ENCODE data around the gene NTRK3. TPM values are rescaled to one million over a fixed set of nuclear protein-coding genes. Genes with fewer than 3 reads are reported as not detected.

NTRK3 gene
- total and polyA plus RNA-seq, 2 experiments from 2014 or later: not detected

- Histone ChIP-seq H3K4me2 (ENCODE audit: unreplicated experiment) (no peak overlapping the region), H2AFZ (no peak overlapping the region), H3K27me3 (replicated peaks; ENCODE audit: insufficient read depth) (no peaks in the 10 kb centered on the region), H3K4me3 (no peak overlapping the region), H3K9ac (no peak overlapping the region), H4K20me1 (ENCODE audit: insufficient read depth) (no peaks in the 10 kb centered on the region), H3K36me3 (ENCODE audit: low read depth) (no peaks in the 10 kb centered on the region), H3K79me2 (ENCODE audit: insufficient read depth) (no peaks in the 10 kb centered on the region), H3K9me3 (ENCODE audit: low read depth) (no peaks in the 10 kb centered on the region), H3K9me2 (ENCODE audit: insufficient read depth) (no peaks in the 10 kb centered on the region), H3K27ac (no peak overlapping the region), H3F3A (ENCODE audit: insufficient read depth) (no peaks in the 10 kb centered on the region), H3K4me1 (ENCODE audit: insufficient read depth) (no peaks in the 10 kb centered on the region)
- DNase-seq: no peak
- TF ChIP-seq EZH2 (IDR thresholded peaks at IDR 0.05; ENCODE audit: insufficient read depth, poor library complexity, severe bottlenecking) (no peak), EZH2phosphoT487 (IDR thresholded peaks at IDR 0.05; ENCODE audit: insufficient read depth, low read depth) (no peak)
- WGBS, 2 experiments (ENCODE audit: low coverage in 1 of 2, low lambda C conversion rate in 2 of 2, missing lambda C conversion rate in 2 of 2): 7 to 27% methylated on average over 2 of the region's 2 CpGs
- in situ Hi-C loops (cut with MboI): no loop called here
These were observed 252.8 kb downstream of the NTRK3 start for GRCh38 chr15:88003541-88004327.

GRCh38 chr15:88002706-88003105 is 253.8 kb downstream of the NTRK3 start:
- WGBS, 2 experiments (ENCODE audit: low coverage in 1 of 2, low lambda C conversion rate in 2 of 2, missing lambda C conversion rate in 2 of 2): 10% methylated on average over 4 of the region's 4 CpGs
- H3K9me3 ChIP-seq (ENCODE audit: low read depth): no peaks in the 10 kb centered on the region
- no peaks in the 10 kb centered on the region for H3K36me3 ChIP-seq (ENCODE audit: low read depth)
- H3F3A ChIP-seq (ENCODE audit: insufficient read depth): no peaks in the 10 kb centered on the region
- no peaks in the 10 kb centered on the region for H3K27me3 ChIP-seq (replicated peaks; ENCODE audit: insufficient read depth)
- H2AFZ ChIP-seq: no peak overlapping the region
- H3K79me2 ChIP-seq (ENCODE audit: insufficient read depth): no peaks in the 10 kb centered on the region
- no peaks in the 10 kb centered on the region for H3K9me2 ChIP-seq (ENCODE audit: insufficient read depth)
- TF ChIP-seq EZH2phosphoT487 (IDR thresholded peaks at IDR 0.05; ENCODE audit: insufficient read depth, low read depth): no peak
- TF ChIP-seq EZH2 (IDR thresholded peaks at IDR 0.05; ENCODE audit: insufficient read depth, poor library complexity, severe bottlenecking): no peak
- H3K4me2 ChIP-seq (ENCODE audit: unreplicated experiment): no peak overlapping the region
- no peak overlapping the region for H3K9ac ChIP-seq
- no peaks in the 10 kb centered on the region for H3K4me1 ChIP-seq (ENCODE audit: insufficient read depth)
- H3K4me3 ChIP-seq: no peak overlapping the region
- no peaks in the 10 kb centered on the region for H4K20me1 ChIP-seq (ENCODE audit: insufficient read depth)
- in situ Hi-C loops (cut with MboI): no loop called here
- no peak overlapping the region for H3K27ac ChIP-seq
- no peak for DNase-seq

GRCh38 chr15:87998630-87999029 is 257.9 kb downstream of the NTRK3 start:
- TF ChIP-seq EZH2phosphoT487 (IDR thresholded peaks at IDR 0.05; ENCODE audit: insufficient read depth, low read depth) (no peak), EZH2 (IDR thresholded peaks at IDR 0.05; ENCODE audit: insufficient read depth, poor library complexity, severe bottlenecking) (no peak)
- Histone ChIP-seq H3K4me1 (ENCODE audit: insufficient read depth) (no peaks in the 10 kb centered on the region), H3K4me2 (ENCODE audit: unreplicated experiment) (no peak overlapping the region), H3K4me3 (no peak overlapping the region), H2AFZ (no peak overlapping the region), H4K20me1 (ENCODE audit: insufficient read depth) (no peaks in the 10 kb centered on the region), H3K9me2 (ENCODE audit: insufficient read depth) (no peaks in the 10 kb centered on the region), H3K27ac (no peak overlapping the region), H3K36me3 (ENCODE audit: low read depth) (no peaks in the 10 kb centered on the region), H3K9ac (no peak overlapping the region), H3K9me3 (ENCODE audit: low read depth) (no peaks in the 10 kb centered on the region), H3K27me3 (replicated peaks; ENCODE audit: insufficient read depth) (no peaks in the 10 kb centered on the region), H3K79me2 (ENCODE audit: insufficient read depth) (no peaks in the 10 kb centered on the region), H3F3A (ENCODE audit: insufficient read depth) (no peaks in the 10 kb centered on the region)
- in situ Hi-C loops (cut with MboI): no loop called here
- DNase-seq: no peak

GRCh38 chr15:87986776-87987175 is 269.8 kb downstream of the NTRK3 start:
- in situ Hi-C loops (cut with MboI): no loop called here
- 61 to 77% methylated on average over 2 of the region's 2 CpGs for WGBS, 2 experiments (ENCODE audit: low coverage in 1 of 2, low lambda C conversion rate in 2 of 2, missing lambda C conversion rate in 2 of 2)
- TF ChIP-seq EZH2phosphoT487 (IDR thresholded peaks at IDR 0.05; ENCODE audit: insufficient read depth, low read depth): no peak
- TF ChIP-seq EZH2 (IDR thresholded peaks at IDR 0.05; ENCODE audit: insufficient read depth, poor library complexity, severe bottlenecking): no peak

More at GRCh38 chr15:87986776-87987175, 269.8 kb downstream of the NTRK3 start:
- Histone ChIP-seq H3F3A (ENCODE audit: insufficient read depth) (no peaks in the 10 kb centered on the region), H2AFZ (no peak overlapping the region), H3K36me3 (ENCODE audit: low read depth) (no peaks in the 10 kb centered on the region), H3K9ac (no peak overlapping the region), H3K4me3 (no peak overlapping the region), H3K4me1 (ENCODE audit: insufficient read depth) (no peaks in the 10 kb centered on the region), H4K20me1 (ENCODE audit: insufficient read depth) (no peaks in the 10 kb centered on the region), H3K9me3 (ENCODE audit: low read depth) (no peaks in the 10 kb centered on the region), H3K27ac (no peak overlapping the region), H3K9me2 (ENCODE audit: insufficient read depth) (no peaks in the 10 kb centered on the region), H3K27me3 (replicated peaks; ENCODE audit: insufficient read depth) (no peaks in the 10 kb centered on the region), H3K79me2 (ENCODE audit: insufficient read depth) (no peaks in the 10 kb centered on the region), H3K4me2 (ENCODE audit: unreplicated experiment) (no peak overlapping the region)
- DNase-seq: no peak
